DND-41 (cell line): Measurements from ENCODE around the gene APCDD1L.

ENCODE experiments used
- EZH2 ChIP-seq: IDR thresholded peaks from 3 replicates; pipeline ENCODE4 v1.6.1; 2012; ENCODE audit warnings: borderline replicate concordance, low read depth, mild to moderate bottlenecking, moderate library complexity, low read length, inconsistent platforms; ENCODE audit not compliant: severe bottlenecking
- TF ChIP-seq, protein P1 (sequence below): IDR thresholded peaks from 2 replicates; pipeline ENCODE4 v1.5.1; 2012; ENCODE audit warnings: borderline replicate concordance, low read length, moderate library complexity, mild to moderate bottlenecking; ENCODE audit not compliant: poor library complexity, severe bottlenecking; ENCODE audit errors: extremely low read depth

DNA sequence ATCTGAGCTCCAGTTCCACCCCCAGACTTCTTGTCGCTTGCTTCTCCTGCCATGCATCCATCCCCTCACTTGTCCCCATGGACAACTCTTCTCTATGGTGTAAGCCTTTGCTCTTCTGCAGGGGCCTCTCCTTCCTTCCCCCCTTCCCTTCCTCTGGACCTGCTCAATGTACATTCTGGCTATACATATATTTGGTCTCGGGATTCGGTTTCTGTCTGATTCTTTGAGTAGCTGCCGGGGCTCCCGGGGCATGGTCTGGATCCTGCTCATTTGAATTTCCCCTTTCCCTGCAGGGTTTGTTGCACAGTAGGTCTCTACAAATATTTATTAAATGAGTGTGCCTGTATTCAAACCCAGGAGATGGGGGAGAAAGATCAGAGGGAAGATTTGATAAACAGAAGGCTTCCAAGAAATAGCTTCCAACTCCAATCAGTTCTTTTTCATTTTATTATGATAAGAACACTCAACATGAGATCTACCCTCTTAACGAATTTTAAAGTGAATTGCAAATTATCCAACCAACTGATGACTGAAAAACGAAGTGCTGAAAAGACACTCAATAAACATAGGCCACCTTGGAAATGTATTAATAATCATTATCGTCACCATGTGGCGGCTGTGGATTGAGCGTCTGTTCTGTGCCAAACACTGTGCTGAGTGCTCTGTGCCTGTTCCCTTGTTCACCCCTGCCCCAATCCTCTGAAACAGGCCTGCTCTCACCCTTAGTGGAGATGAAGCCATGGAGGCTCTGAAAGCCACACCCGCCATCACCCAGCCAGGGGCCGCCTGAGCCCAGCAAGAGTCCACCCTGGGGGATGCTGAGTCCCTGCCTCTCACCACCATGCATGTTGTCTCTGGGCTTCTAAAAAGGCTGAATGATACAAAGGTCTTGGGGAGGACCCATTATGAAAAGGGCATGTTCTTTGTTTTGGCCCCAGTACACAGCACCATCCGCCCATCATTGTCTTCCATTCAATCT is 34.3 kb upstream of the APCDD1L start:
- TF ChIP-seq, protein P1, sequence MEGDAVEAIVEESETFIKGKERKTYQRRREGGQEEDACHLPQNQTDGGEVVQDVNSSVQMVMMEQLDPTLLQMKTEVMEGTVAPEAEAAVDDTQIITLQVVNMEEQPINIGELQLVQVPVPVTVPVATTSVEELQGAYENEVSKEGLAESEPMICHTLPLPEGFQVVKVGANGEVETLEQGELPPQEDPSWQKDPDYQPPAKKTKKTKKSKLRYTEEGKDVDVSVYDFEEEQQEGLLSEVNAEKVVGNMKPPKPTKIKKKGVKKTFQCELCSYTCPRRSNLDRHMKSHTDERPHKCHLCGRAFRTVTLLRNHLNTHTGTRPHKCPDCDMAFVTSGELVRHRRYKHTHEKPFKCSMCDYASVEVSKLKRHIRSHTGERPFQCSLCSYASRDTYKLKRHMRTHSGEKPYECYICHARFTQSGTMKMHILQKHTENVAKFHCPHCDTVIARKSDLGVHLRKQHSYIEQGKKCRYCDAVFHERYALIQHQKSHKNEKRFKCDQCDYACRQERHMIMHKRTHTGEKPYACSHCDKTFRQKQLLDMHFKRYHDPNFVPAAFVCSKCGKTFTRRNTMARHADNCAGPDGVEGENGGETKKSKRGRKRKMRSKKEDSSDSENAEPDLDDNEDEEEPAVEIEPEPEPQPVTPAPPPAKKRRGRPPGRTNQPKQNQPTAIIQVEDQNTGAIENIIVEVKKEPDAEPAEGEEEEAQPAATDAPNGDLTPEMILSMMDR = no peak
- no peak for TF ChIP-seq EZH2
